HL-60 (cell line): ENCODE results near the gene STATH.

Experiments used
- DNase-seq, 2 experiments: peaks; one replicate each; pipeline ENCODE4 v3.0.0-alpha.2; 2010 to 2020; ENCODE audit warnings: low read depth in 1 of 2, low spot score in 1 of 2
- H3K27ac ChIP-seq: fragments of 250-450 bp; sonication (Bioruptor Pico); replicated peaks from 2 replicates; pipeline ENCODE4 v1.5.1; 2020; ENCODE audit warnings: mild to moderate bottlenecking, moderate library complexity
- H3K27me3 ChIP-seq: fragments of 250-450 bp; sonication (Bioruptor Pico); 2 replicates; pipeline ENCODE4 v1.5.1; 2021; ENCODE audit warnings: mild to moderate bottlenecking, moderate library complexity; ENCODE audit not compliant: insufficient read depth, poor library complexity, severe bottlenecking
- H3K4me3 ChIP-seq: replicated peaks from 2 replicates; pipeline ENCODE4 v1.5.1; 2011; ENCODE audit warnings: mild to moderate bottlenecking, control low read depth, low read length; ENCODE audit not compliant: insufficient read depth
- CTCF ChIP-seq: IDR thresholded peaks from one replicate; pipeline ENCODE4 v1.5.1; 2011; ENCODE audit warnings: low read length, control low read depth, inconsistent platforms; ENCODE audit not compliant: insufficient read depth
- GABPA ChIP-seq: IDR thresholded peaks from 2 replicates; pipeline ENCODE4 v1.6.1; 2012; ENCODE audit warnings: low read depth
- POLR2AphosphoS5 ChIP-seq: IDR thresholded peaks from 2 replicates; pipeline ENCODE4 v1.6.1; 2012; ENCODE audit warnings: low read depth
- REST ChIP-seq: IDR thresholded peaks from 2 replicates; pipeline ENCODE4 v1.6.1; 2012; ENCODE audit warnings: low read depth; ENCODE audit not compliant: insufficient replicate concordance
- SPI1 ChIP-seq: IDR thresholded peaks from 2 replicates; pipeline ENCODE4 v1.6.1; 2012; ENCODE audit warnings: low read depth, mild to moderate bottlenecking, borderline replicate concordance
- long read RNA-seq: library from polyadenylated mRNA; unstranded; transcript quantifications from one replicate; pipeline ENCODE4 v2.0.0, GENCODE V29; 2020

STATH gene
- long read RNA-seq = 0 reads

- TF ChIP-seq POLR2AphosphoS5 = no peak
- TF ChIP-seq CTCF = no peak
- TF ChIP-seq SPI1 = no peak
- TF ChIP-seq GABPA = no peak
- TF ChIP-seq REST = no peak
Measured at GRCh38 chr4:69995526-69996016, at the start of gene STATH. TSS of gene STATH (plus strand) at chr4:69995966. CDS start at chr4:69998438, 2,472 bp downstream.

GRCh38 chr4:69951602-69952001, 44.2 kb upstream of the STATH start:
- Histone ChIP-seq H3K4me3 (no peak overlapping the region), H3K27me3 (no peaks in the 10 kb centered on the region), H3K27ac (no peak overlapping the region)
- DNase-seq = no peak
- no peak for TF ChIP-seq SPI1
- TF ChIP-seq REST = no peak
- TF ChIP-seq CTCF = no peak
- no peak for TF ChIP-seq POLR2AphosphoS5
- no peak for TF ChIP-seq GABPA

More at GRCh38 chr4:69995526-69996016, at the start of gene STATH:
- Histone ChIP-seq H3K27ac (no peak within 1 kb of the TSS), H3K27me3 (no peaks in the 10 kb centered on the region), H3K4me3 (no peak within 1 kb of the TSS)
- no peak for DNase-seq

GRCh38 chr4:69957209-69957608, 38.6 kb upstream of the STATH start:
- DNase-seq = no peak
- TF ChIP-seq REST (no peak), POLR2AphosphoS5 (no peak), SPI1 (no peak), GABPA (no peak), CTCF (no peak)
- Histone ChIP-seq H3K27me3 (no peaks in the 10 kb centered on the region), H3K4me3 (no peak overlapping the region), H3K27ac (no peak overlapping the region)
